ENCODE data around the gene FA2H. TPM values are rescaled to one million over a fixed set of nuclear protein-coding genes. Genes with fewer than 3 reads are reported as not detected.

FA2H gene
- total and polyA plus RNA-seq, 12 donors = 0.17 to 6.1 (median 0.33) TPM; not detected in 5

- peak; percentile 93 to 98 (median 97) for DNase-seq
- no peaks in the 10 kb centered on the region for H3K36me3 ChIP-seq (replicated peaks in 1 of 2)
- TF ChIP-seq CTCF (IDR thresholded peaks at IDR 0.05) (no peak), POLR2A (IDR thresholded peaks at IDR 0.05) (peak in 1 of 2 donors; percentile 47)
- H3K4me1 ChIP-seq (replicated peaks in 1 of 2) = peaks cover 7 to 9% of the 10 kb centered on the region in 2 donors
- no peaks in the 10 kb centered on the region for H3K27me3 ChIP-seq
- H3K27ac ChIP-seq = peak overlapping the region in 4 of 5 donors; percentile 53 to 79 (median 68)
- H3K9me3 ChIP-seq (replicated peaks in 1 of 3) = no peaks in the 10 kb centered on the region
- WGBS, 4 donors = 42 to 48% (median 43%) methylated on average over 9 to 13 of the region's 13 CpGs
- H3K4me3 ChIP-seq = peak overlapping the region in 1 of 4 donors; percentile 25
- intact Hi-C loops (cut with DNase I) = no loop called here
These were observed 33.8 kb downstream of the FA2H start for GRCh38 chr16:74740795-74741304.

- TF ChIP-seq POLR2A (IDR thresholded peaks at IDR 0.05) (no peak), CTCF (IDR thresholded peaks at IDR 0.05) (no peak)
- Histone ChIP-seq H3K9me3 (replicated peaks in 1 of 3) (no peaks in the 10 kb centered on the region), H3K27me3 (no peaks in the 10 kb centered on the region), H3K4me1 (replicated peaks in 1 of 2) (peaks cover 7 to 9% of the 10 kb centered on the region in 2 donors), H3K36me3 (replicated peaks in 1 of 2) (no peaks in the 10 kb centered on the region), H3K27ac (no peak overlapping the region), H3K4me3 (no peak overlapping the region)
- intact Hi-C loops (cut with DNase I) = no loop called here
- WGBS, 4 donors = 76 to 93% (median 81%) methylated on average over 3 to 6 of the region's 6 CpGs
- no peak for DNase-seq
These were observed 35.3 kb downstream of the FA2H start for GRCh38 chr16:74739275-74739674.

- H3K27me3 ChIP-seq = no peaks in the 10 kb centered on the region
- intact Hi-C loops (cut with DNase I) = no loop called here
- no peak overlapping the region for H3K27ac ChIP-seq
- H3K9me3 ChIP-seq (replicated peaks in 1 of 3) = no peaks in the 10 kb centered on the region
- 88 to 96% (median 93%) methylated on average over 2 to 11 of the region's 11 CpGs for WGBS, 4 donors
- H3K4me1 ChIP-seq (replicated peaks in 1 of 2) = peaks cover 7 to 9% of the 10 kb centered on the region in 2 donors
- TF ChIP-seq CTCF (IDR thresholded peaks at IDR 0.05) (no peak), POLR2A (IDR thresholded peaks at IDR 0.05) (no peak)
- H3K4me3 ChIP-seq = no peak overlapping the region
- H3K36me3 ChIP-seq (replicated peaks in 1 of 2) = no peaks in the 10 kb centered on the region
- no peak for DNase-seq
These were observed 35.8 kb downstream of the FA2H start for GRCh38 chr16:74738816-74739215.

- Histone ChIP-seq H3K9me3 (replicated peaks in 1 of 3) (no peaks in the 10 kb centered on the region), H3K27ac (no peak overlapping the region), H3K4me3 (no peak overlapping the region), H3K27me3 (no peaks in the 10 kb centered on the region), H3K4me1 (replicated peaks in 1 of 2) (peaks cover 1 to 4% of the 10 kb centered on the region in 2 donors), H3K36me3 (replicated peaks in 1 of 2) (no peaks in the 10 kb centered on the region)
- intact Hi-C loops (cut with DNase I) = no loop called here
- 38 to 57% (median 41%) methylated on average over 10 of the region's 10 CpGs for WGBS, 4 donors
- DNase-seq = no peak
- no peak for TF ChIP-seq CTCF (IDR thresholded peaks at IDR 0.05)
- no peak for TF ChIP-seq POLR2A (IDR thresholded peaks at IDR 0.05)
These were observed 36.5 kb downstream of the FA2H start for GRCh38 chr16:74738113-74738541.
